ENCODE results near the gene DGKZ.

The DGKZ gene

DNA sequence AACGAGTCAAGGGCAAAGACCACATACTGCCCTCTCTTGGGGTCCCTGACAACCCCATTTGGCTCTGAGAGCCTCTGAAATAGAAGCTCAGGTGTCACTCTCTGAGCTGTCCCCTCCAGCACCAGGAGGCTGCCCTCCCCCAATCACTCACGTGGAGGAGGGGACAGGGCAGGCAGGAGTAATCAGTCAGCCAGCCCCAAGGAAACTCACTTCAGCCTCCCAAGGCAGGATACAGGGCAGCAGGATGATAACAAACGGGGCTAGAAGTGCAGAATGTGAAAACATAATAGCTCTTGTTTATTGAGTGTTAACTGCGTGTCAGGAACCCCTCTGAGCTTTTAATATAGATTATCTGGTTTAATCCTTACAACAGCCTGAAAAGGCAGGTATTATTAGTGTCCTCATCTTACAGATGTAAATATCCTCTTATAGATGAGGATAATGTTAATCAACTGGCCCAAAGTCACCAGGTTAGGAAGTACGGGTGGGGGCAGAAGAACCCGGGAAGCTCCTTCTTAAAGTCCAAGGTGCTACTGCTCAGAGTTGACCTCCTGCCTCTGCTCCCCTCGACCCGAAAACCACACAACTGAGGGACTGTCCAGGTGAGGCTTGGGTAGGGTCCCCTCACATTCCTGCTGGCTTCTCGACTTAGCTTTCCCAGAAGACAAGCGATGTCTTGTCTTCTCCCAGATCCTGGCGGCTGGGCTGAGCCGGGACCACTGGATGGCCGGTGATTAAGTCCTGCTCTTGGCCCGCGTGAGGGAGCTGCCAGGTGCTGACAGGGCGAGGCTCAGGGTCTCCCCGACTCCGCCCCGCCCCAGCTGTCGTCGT, 41.6 kb downstream of the DGKZ start:
- H3K27ac ChIP-seq = no peak overlapping the region
- in situ Hi-C loops (cut with HindIII; ENCODE audit: low pct_ligation_motif_present, low sequenced_read_pairs) = no loop called here
- no peaks in the 10 kb centered on the region for H3K36me3 ChIP-seq (replicated peaks)
- DNase-seq = no peak
- peak overlapping the region; percentile 17 for H3K4me3 ChIP-seq (ENCODE audit: low read depth, low read length)
- TF ChIP-seq, protein P1, sequence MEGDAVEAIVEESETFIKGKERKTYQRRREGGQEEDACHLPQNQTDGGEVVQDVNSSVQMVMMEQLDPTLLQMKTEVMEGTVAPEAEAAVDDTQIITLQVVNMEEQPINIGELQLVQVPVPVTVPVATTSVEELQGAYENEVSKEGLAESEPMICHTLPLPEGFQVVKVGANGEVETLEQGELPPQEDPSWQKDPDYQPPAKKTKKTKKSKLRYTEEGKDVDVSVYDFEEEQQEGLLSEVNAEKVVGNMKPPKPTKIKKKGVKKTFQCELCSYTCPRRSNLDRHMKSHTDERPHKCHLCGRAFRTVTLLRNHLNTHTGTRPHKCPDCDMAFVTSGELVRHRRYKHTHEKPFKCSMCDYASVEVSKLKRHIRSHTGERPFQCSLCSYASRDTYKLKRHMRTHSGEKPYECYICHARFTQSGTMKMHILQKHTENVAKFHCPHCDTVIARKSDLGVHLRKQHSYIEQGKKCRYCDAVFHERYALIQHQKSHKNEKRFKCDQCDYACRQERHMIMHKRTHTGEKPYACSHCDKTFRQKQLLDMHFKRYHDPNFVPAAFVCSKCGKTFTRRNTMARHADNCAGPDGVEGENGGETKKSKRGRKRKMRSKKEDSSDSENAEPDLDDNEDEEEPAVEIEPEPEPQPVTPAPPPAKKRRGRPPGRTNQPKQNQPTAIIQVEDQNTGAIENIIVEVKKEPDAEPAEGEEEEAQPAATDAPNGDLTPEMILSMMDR (IDR thresholded peaks at IDR 0.05; ENCODE audit: low read depth, low read length, missing control alignments) = no peak
- H3K27me3 ChIP-seq (replicated peaks) = peaks cover 16% of the 10 kb centered on the region

DNA sequence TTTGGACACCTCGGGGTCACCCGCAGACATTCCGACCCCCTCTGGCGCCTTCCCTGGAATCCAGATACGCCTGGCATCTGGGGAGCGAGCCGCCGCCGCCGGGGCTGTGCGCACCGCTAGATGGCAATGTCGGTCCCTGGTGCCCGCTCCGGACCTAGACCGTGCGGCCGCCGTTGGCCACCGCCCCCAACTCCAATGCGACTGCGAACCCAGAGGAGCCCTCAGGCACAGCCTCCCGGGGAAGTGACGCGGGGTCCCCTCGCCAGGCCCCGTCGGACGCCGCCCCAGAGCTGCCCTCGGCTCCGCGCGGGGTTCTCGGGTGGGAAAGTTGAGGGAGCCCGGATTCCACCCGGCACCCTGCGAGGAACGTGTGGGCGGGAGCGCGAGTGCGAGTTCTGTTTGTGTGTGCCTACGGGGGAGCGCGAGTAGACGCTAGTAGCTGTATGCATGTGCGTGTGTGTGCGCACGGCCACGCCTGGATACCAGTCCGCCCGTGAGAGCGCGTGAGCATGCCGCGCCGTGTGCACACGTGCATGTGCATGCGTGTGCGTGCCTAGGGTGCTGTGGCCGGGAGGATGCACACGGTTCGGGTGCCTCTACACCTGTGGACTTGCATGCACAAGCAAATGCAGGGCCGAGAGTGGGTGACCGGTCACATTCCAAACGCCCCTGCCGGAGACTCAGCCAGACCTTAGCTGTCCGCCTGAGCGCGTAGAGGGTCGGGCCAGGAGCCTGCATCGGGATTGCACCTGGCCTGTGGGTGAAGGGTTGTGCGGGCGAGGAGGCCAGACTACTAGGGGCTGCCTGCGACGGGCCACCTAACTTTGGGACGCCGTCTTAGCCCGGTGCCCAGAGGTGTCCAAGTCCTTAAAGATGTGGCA, 42.4 kb downstream of the DGKZ start:
- in situ Hi-C loops (cut with HindIII; ENCODE audit: low pct_ligation_motif_present, low sequenced_read_pairs) = no loop called here
- Histone ChIP-seq H3K36me3 (replicated peaks) (no peaks in the 10 kb centered on the region), H3K27me3 (replicated peaks) (peaks cover 16% of the 10 kb centered on the region), H3K27ac (no peak overlapping the region), H3K4me3 (ENCODE audit: low read depth, low read length) (peak overlapping the region; percentile 53)
- TF ChIP-seq, protein P1 (IDR thresholded peaks at IDR 0.05; ENCODE audit: low read depth, low read length, missing control alignments) = peak; percentile 86
- DNase-seq = peak; percentile 46

DNA sequence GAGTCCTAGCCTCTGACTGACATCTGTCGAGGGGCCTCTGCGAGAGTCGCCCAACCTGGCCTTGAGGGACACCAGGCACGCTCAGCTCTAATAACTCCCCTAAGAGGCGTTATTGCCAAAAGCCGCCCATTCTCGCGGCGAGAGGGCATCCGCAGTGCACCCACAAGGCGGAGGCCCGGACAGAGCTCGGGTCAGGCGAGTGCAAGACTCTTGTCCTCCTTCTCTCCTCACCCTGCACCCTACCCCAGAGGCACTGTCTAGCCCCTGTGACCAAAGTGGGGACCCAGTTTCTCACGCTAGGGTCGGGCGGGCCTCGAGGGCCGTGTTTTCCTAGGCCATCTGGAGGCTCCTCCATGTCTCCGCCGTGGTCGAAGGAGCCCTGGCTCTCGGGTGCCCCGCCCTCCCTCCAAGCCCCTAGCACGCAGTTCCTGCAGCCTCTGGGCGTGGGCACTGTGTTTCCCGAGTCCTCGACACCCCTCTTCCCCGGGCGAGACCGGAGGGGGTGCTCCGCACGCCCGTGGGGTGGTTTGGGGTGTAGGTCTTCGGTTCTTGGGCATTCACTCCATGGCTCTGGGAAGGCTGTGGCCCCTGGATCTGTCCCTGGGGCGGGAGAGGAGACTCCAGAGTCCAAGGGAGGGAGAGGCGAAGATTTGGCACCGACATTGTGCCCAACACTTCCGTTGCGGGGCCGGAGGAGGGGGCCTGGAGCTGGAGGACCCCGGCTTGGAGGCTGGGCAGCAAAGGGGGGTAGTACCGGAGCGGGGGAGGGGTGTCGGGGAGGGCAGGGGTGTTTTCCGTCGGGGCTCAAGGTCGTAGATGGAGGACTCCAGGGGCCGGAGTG, 43.3 kb downstream of the DGKZ start:
- peaks cover 16% of the 10 kb centered on the region for H3K27me3 ChIP-seq (replicated peaks)
- no peak for DNase-seq
- no peak overlapping the region for H3K27ac ChIP-seq
- H3K4me3 ChIP-seq (ENCODE audit: low read depth, low read length) = no peak overlapping the region
- TF ChIP-seq, protein P1 (IDR thresholded peaks at IDR 0.05; ENCODE audit: low read depth, low read length, missing control alignments) = no peak
- no peaks in the 10 kb centered on the region for H3K36me3 ChIP-seq (replicated peaks)
- in situ Hi-C loops (cut with HindIII; ENCODE audit: low pct_ligation_motif_present, low sequenced_read_pairs) = no loop called here

GRCh38 chr11:46391186-46391577, 43.9 kb downstream of the DGKZ start:
- in situ Hi-C loops (cut with HindIII; ENCODE audit: low pct_ligation_motif_present, low sequenced_read_pairs) = no loop called here
- peaks cover 16% of the 10 kb centered on the region for H3K27me3 ChIP-seq (replicated peaks)

More at GRCh38 chr11:46391186-46391577, 43.9 kb downstream of the DGKZ start:
- TF ChIP-seq, protein P1 (IDR thresholded peaks at IDR 0.05; ENCODE audit: low read depth, low read length, missing control alignments) = no peak
- no peak for DNase-seq
- Histone ChIP-seq H3K27ac (no peak overlapping the region), H3K4me3 (ENCODE audit: low read depth, low read length) (peak overlapping the region; percentile 30), H3K36me3 (replicated peaks) (no peaks in the 10 kb centered on the region)
